HCT116 (cell line): ENCODE data around the gene MVB12A. TPM values are rescaled to one million over a fixed set of nuclear protein-coding genes. Genes with fewer than 3 reads are reported as not detected.

Experiments
- ATAC-seq: fragments of 200-7000 bp; cut with Tn5 transposase; 2 replicates; pipeline ENCODE4 v1.9.1; 2020; ENCODE audit warnings: mild to moderate bottlenecking, moderate library complexity
- BruUV-seq: library from RNA; stranded (reverse); fragments of 400-500 nt; replicated peaks from 2 replicates; lab custom pipeline; 2021; lab: Mats Ljungman, UMichigan
- CTCF ChIA-PET: fragments of 300-600 bp; sonication (Branson Sonifier 250); formaldehyde crosslinking; loops from one replicate; lab custom pipeline; 2021; ENCODE audit warnings: antibody characterized with exemption; lab: Charles Lee
- POLR2A ChIA-PET: fragments of 300-600, 350-600 bp; sonication (Branson Sonifier 250); formaldehyde crosslinking; loops from one replicate; lab custom pipeline; 2021; ENCODE audit warnings: antibody characterized with exemption; lab: Charles Lee
- RAD21 ChIA-PET, 2 experiments: fragments of 300-600 bp; sonication (Branson Sonifier 250); formaldehyde crosslinking; loops; one replicate each; lab custom pipeline; 2023; ENCODE audit warnings: low total read pairs in 2 of 2; ENCODE audit not compliant: uncharacterized antibody in 2 of 2, unreplicated experiment in 2 of 2, low non-redundant PET in 1 of 2; lab: Charles Lee
- DNase-seq: peaks from one replicate; pipeline ENCODE4 v3.0.0-alpha.2; 2010; ENCODE audit warnings: low read depth, low spot score
- H2AFZ ChIP-seq: fragments of 200-600 bp; shearing (Covaris generic), sonication (generic); 2 replicates; pipeline ENCODE4 v1.6.1; 2017; ENCODE audit warnings: low read depth, mixed run types, mixed read lengths, antibody characterized with exemption, low read length; ENCODE audit not compliant: poor library complexity, severe bottlenecking
- H3K27ac ChIP-seq: 2 replicates; pipeline ENCODE4 v1.5.1; 2012; ENCODE audit warnings: low read depth, low read length
- H3K27me3 ChIP-seq: fragments of 200-600 bp; sonication (generic); 2 replicates; pipeline ENCODE4 v1.6.1; 2016; ENCODE audit warnings: mixed run types, low read length, mixed read lengths; ENCODE audit not compliant: insufficient read depth
- H3K36me3 ChIP-seq, 2 experiments: fragments of 200-500 bp in 1 of 2; fragments of 200-600 bp in 1 of 2; sonication (Bioruptor generic) in 1 of 2; sonication (generic) in 1 of 2; 2 replicates each; pipeline versions ENCODE4 v1.5.1 to v1.6.1; 2014 to 2016; ENCODE audit warnings: low read length in 2 of 2, inconsistent platforms in 1 of 2, mixed read lengths in 1 of 2, mixed run types in 1 of 2; ENCODE audit not compliant: insufficient read depth in 2 of 2, control insufficient read depth in 1 of 2
- H3K4me1 ChIP-seq, 2 experiments: fragments of 200-600 bp in 1 of 2; sonication (generic) in 1 of 2; 2 replicates each; pipeline versions ENCODE4 v1.5.1 to v1.6.1; 2012 to 2017; ENCODE audit warnings: low read length in 2 of 2, inconsistent platforms in 1 of 2, mild to moderate bottlenecking in 1 of 2, mixed read lengths in 1 of 2, mixed run types in 1 of 2, moderate library complexity in 1 of 2; ENCODE audit not compliant: insufficient read depth in 2 of 2, control insufficient read depth in 1 of 2
- H3K4me2 ChIP-seq: fragments of 200-600 bp; sonication (generic); 2 replicates; pipeline ENCODE4 v1.6.1; 2017; ENCODE audit warnings: mixed run types, low read length, mixed read lengths
- H3K4me3 ChIP-seq, 2 experiments: fragments of 200-600 bp in 1 of 2; sonication (generic) in 1 of 2; replicated peaks in 1 of 2; 2 replicates each; pipeline ENCODE4 v1.5.1; 2011 to 2016; ENCODE audit warnings: low read length in 2 of 2, control low read depth in 1 of 2, low read depth in 1 of 2, mild to moderate bottlenecking in 1 of 2, mixed read lengths in 1 of 2, mixed run types in 1 of 2
- H3K79me2 ChIP-seq: fragments of 200-600 bp; sonication (generic); 2 replicates; pipeline ENCODE4 v1.6.1; 2017; ENCODE audit warnings: mild to moderate bottlenecking, mixed run types, low read length, moderate library complexity, mixed read lengths; ENCODE audit not compliant: insufficient read depth
- H3K9ac ChIP-seq: fragments of 200-600 bp; sonication (generic); 2 replicates; pipeline ENCODE4 v1.6.1; 2016; ENCODE audit warnings: low read length, mixed read lengths
- H3K9me2 ChIP-seq: fragments of 200-600 bp; sonication (generic), shearing (Covaris generic); 2 replicates; pipeline ENCODE4 v1.6.1; 2017; ENCODE audit warnings: mixed run types, mild to moderate bottlenecking, moderate library complexity; ENCODE audit not compliant: insufficient read depth
- H3K9me3 ChIP-seq, 2 experiments: fragments of 200-500 bp in 1 of 2; fragments of 200-600 bp in 1 of 2; sonication (Bioruptor generic) in 1 of 2; sonication (generic) in 1 of 2; 2 replicates each; pipeline ENCODE4 v1.6.1; 2014 to 2017; ENCODE audit warnings: low read length in 2 of 2, mixed read lengths in 2 of 2, inconsistent platforms in 1 of 2, low read depth in 1 of 2, mild to moderate bottlenecking in 1 of 2, mixed run types in 1 of 2, moderate library complexity in 1 of 2; ENCODE audit not compliant: control insufficient read depth in 1 of 2, insufficient read depth in 1 of 2
- H4K20me1 ChIP-seq: fragments of 200-600 bp; sonication (generic), shearing (Covaris generic); 2 replicates; pipeline ENCODE4 v1.6.1; 2017; ENCODE audit warnings: mixed run types, mild to moderate bottlenecking, moderate library complexity; ENCODE audit not compliant: insufficient read depth
- ATF3 ChIP-seq: IDR thresholded peaks from 2 replicates; pipeline ENCODE4 v1.6.1; 2012
- EGR1 ChIP-seq: IDR thresholded peaks from 2 replicates; pipeline ENCODE4 v1.6.1; 2012; ENCODE audit warnings: low read depth
- ELF1 ChIP-seq: IDR thresholded peaks from 2 replicates; pipeline ENCODE4 v1.6.1; 2012; ENCODE audit warnings: low read depth, borderline replicate concordance
- EZH2 ChIP-seq: fragments of 200-600 bp; sonication (generic); IDR thresholded peaks from 2 replicates; pipeline ENCODE4 v1.6.1; 2017; ENCODE audit warnings: antibody characterized with exemption, mixed run types
- EZH2phosphoT487 ChIP-seq: fragments of 200-600 bp; IDR thresholded peaks from 2 replicates; pipeline ENCODE4 v1.6.1; 2018; ENCODE audit warnings: antibody characterized with exemption, borderline replicate concordance
- FOSL1 ChIP-seq: IDR thresholded peaks from 2 replicates; pipeline ENCODE4 v1.6.1; 2012; ENCODE audit warnings: low read depth
- JUND ChIP-seq: IDR thresholded peaks from 2 replicates; pipeline ENCODE4 v1.6.1; 2012
- POLR2A ChIP-seq: IDR thresholded peaks from 2 replicates; pipeline ENCODE4 v1.7.0; 2011; ENCODE audit warnings: borderline replicate concordance; ENCODE audit not compliant: insufficient read depth, insufficient read length; ENCODE audit errors: extremely low read depth
- POLR2AphosphoS5 ChIP-seq: IDR thresholded peaks from 2 replicates; pipeline ENCODE4 v1.6.1; 2011; ENCODE audit warnings: mild to moderate bottlenecking, low read depth, low read length, moderate library complexity
- RAD21 ChIP-seq: IDR thresholded peaks from 2 replicates; pipeline ENCODE4 v1.6.1; 2012; ENCODE audit warnings: low read depth, mild to moderate bottlenecking
- REST ChIP-seq: IDR thresholded peaks from 2 replicates; pipeline ENCODE4 v1.6.1; 2012; ENCODE audit warnings: low read depth
- SP1 ChIP-seq: IDR thresholded peaks from 2 replicates; pipeline ENCODE4 v1.6.1; 2012; ENCODE audit warnings: low read depth
- SRF ChIP-seq: IDR thresholded peaks from 2 replicates; pipeline ENCODE4 v1.6.1; 2012; ENCODE audit warnings: low read depth
- TCF7L2 ChIP-seq: IDR thresholded peaks from 2 replicates; pipeline ENCODE4 v1.7.0; 2011; ENCODE audit warnings: borderline replicate concordance, inconsistent platforms; ENCODE audit not compliant: insufficient read depth, insufficient read length; ENCODE audit errors: extremely low read depth
- YY1 ChIP-seq: IDR thresholded peaks from 2 replicates; pipeline ENCODE4 v1.6.1; 2011; ENCODE audit warnings: low read length, low read depth, moderate library complexity, mild to moderate bottlenecking; ENCODE audit not compliant: insufficient replicate concordance; ENCODE audit errors: extremely low read depth
- ZBTB33 ChIP-seq: IDR thresholded peaks from 2 replicates; pipeline ENCODE4 v1.6.1; 2011; ENCODE audit warnings: mild to moderate bottlenecking, low read length, moderate library complexity; ENCODE audit not compliant: insufficient replicate concordance; ENCODE audit errors: extremely low read depth
- ZNF274 ChIP-seq: fragments of 200-500 bp; sonication (Bioruptor generic); IDR thresholded peaks from 2 replicates; pipeline ENCODE4 v1.6.1; 2014; ENCODE audit warnings: mild to moderate bottlenecking, low read depth, low read length, inconsistent platforms
- intact Hi-C: fragments of 100-400 bp; cut with micrococcal nuclease; formaldehyde crosslinking; loops from 2 replicates; pipeline ENCODE4 v1.10.0; 2022
- total RNA-seq: library from RNA; stranded (reverse); gene quantifications from one replicate; pipeline ENCODE4 v1.2.1, GENCODE V29; 2021; ENCODE audit not compliant: unreplicated experiment
- TF ChIP-seq, protein P1 (sequence below), 3 experiments: fragments of 200-600 bp in 1 of 3; sonication (generic) in 1 of 3; IDR thresholded peaks in 2 of 3; conservative IDR thresholded peaks in 1 of 3; 2 replicates each; pipeline ENCODE4 v1.5.1; 2012 to 2017; ENCODE audit warnings: low read depth in 2 of 3, low read length in 2 of 3, antibody characterized with exemption in 1 of 3, borderline replicate concordance in 1 of 3, control low read depth in 1 of 3, mild to moderate bottlenecking in 1 of 3, mixed read lengths in 1 of 3, mixed run types in 1 of 3, moderate library complexity in 1 of 3; ENCODE audit not compliant: insufficient read depth in 1 of 3

The MVB12A gene
- total RNA-seq, 1 experiment from 2014 or later = 91.7 TPM

DNA sequence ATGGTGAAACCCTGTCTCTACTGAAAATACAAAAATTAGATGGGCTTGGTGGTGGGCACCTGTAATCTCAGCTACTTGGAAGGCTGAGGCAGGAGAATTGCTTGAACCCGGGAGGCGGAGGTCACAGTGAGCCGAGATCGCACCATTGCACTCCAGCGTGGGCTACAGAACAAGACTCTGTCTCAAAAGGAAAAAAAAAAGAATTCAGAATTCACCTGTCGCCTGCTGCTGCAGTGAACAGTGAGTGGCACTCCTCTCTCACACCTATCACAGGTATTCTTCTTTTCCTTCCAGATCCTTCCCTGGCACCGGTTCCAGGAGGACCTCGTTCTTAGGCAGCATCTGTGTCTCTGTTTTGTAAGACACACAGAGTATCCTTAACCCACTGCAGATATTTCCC, 5.8 kb upstream of the MVB12A start:
- no peaks in the 10 kb centered on the region for H3K9me3 ChIP-seq
- H4K20me1 ChIP-seq = no peaks in the 10 kb centered on the region
- H3K9me2 ChIP-seq = no peaks in the 10 kb centered on the region
- no TSS peak for BruUV-seq
- no peaks in the 10 kb centered on the region for H3K27me3 ChIP-seq
- H3K36me3 ChIP-seq = no peaks in the 10 kb centered on the region
- H3K79me2 ChIP-seq = no peaks in the 10 kb centered on the region
- peaks cover 5 to 11% of the 10 kb centered on the region in 2 experiments; a peak in 3 of 4 replicates for H3K4me1 ChIP-seq
- TF ChIP-seq SRF (no peak), REST (no peak), EGR1 (no peak), RAD21 (no peak), JUND (no peak), TCF7L2 (no peak), FOSL1 (no peak), ATF3 (no peak), ZNF274 (no peak), EZH2phosphoT487 (no peak), POLR2AphosphoS5 (no peak), ELF1 (no peak), EZH2 (no peak), POLR2A (no peak), ZBTB33 (no peak), YY1 (no peak), SP1 (no peak)
- TF ChIP-seq, protein P1, sequence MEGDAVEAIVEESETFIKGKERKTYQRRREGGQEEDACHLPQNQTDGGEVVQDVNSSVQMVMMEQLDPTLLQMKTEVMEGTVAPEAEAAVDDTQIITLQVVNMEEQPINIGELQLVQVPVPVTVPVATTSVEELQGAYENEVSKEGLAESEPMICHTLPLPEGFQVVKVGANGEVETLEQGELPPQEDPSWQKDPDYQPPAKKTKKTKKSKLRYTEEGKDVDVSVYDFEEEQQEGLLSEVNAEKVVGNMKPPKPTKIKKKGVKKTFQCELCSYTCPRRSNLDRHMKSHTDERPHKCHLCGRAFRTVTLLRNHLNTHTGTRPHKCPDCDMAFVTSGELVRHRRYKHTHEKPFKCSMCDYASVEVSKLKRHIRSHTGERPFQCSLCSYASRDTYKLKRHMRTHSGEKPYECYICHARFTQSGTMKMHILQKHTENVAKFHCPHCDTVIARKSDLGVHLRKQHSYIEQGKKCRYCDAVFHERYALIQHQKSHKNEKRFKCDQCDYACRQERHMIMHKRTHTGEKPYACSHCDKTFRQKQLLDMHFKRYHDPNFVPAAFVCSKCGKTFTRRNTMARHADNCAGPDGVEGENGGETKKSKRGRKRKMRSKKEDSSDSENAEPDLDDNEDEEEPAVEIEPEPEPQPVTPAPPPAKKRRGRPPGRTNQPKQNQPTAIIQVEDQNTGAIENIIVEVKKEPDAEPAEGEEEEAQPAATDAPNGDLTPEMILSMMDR (IDR thresholded peaks at IDR 0.05 in 2 of 3, conservative IDR thresholded peaks at IDR 0.05 in 1 of 3; ENCODE audit: borderline replicate concordance in 1 of 3, insufficient read depth in 1 of 3, low read depth in 2 of 3, low read length in 2 of 3) = no peak
- no peak overlapping the region for H2AFZ ChIP-seq
- RAD21 ChIA-PET = no interaction called here
- CTCF ChIA-PET = no interaction called here
- no peak overlapping the region for H3K9ac ChIP-seq
- H3K4me2 ChIP-seq = no peak overlapping the region
- intact Hi-C loops = no loop called here
- no peak for DNase-seq
- no peak overlapping the region for H3K4me3 ChIP-seq
- H3K27ac ChIP-seq = no peak overlapping the region
- ATAC-seq = no peak
- POLR2A ChIA-PET = no interaction called here
